Neural cell (in vitro differentiated cells): ENCODE data around the gene CLINT1.

Experiments used
- EP300 ChIP-seq: fragments of 450-650 bp; conservative IDR thresholded peaks from 2 replicates; pipeline ENCODE4 v1.6.1; 2014; ENCODE audit warnings: antibody characterized with exemption, mild to moderate bottlenecking, moderate library complexity; ENCODE audit not compliant: poor library complexity, severe bottlenecking
- EZH2 ChIP-seq: fragments of 200-600, 300-800 bp; shearing (Covaris generic), sonication (generic); IDR thresholded peaks from 2 replicates; pipeline ENCODE4 v1.6.1; 2014; ENCODE audit warnings: antibody characterized with exemption, low read length, borderline replicate concordance, mild to moderate bottlenecking; ENCODE audit not compliant: insufficient read depth, poor library complexity, severe bottlenecking
- MXI1 ChIP-seq: fragments of 450-650 bp; conservative IDR thresholded peaks from 2 replicates; pipeline ENCODE4 v1.6.1; 2014; ENCODE audit warnings: antibody characterized with exemption, mild to moderate bottlenecking; ENCODE audit not compliant: poor library complexity, severe bottlenecking
- POLR2AphosphoS5 ChIP-seq: IDR thresholded peaks from 2 replicates; pipeline ENCODE4 v1.6.1; 2012
- RAD21 ChIP-seq: fragments of 450-650 bp; conservative IDR thresholded peaks from 2 replicates; pipeline ENCODE4 v1.6.1; 2014; ENCODE audit warnings: antibody characterized with exemption, mild to moderate bottlenecking, moderate library complexity
- SMC3 ChIP-seq: fragments of 450-650 bp; conservative IDR thresholded peaks from 2 replicates; pipeline ENCODE4 v1.6.1; 2014; ENCODE audit warnings: antibody characterized with exemption, mild to moderate bottlenecking, moderate library complexity; ENCODE audit not compliant: poor library complexity
- TAF1 ChIP-seq: IDR thresholded peaks from 2 replicates; pipeline ENCODE4 v1.6.1; 2012; ENCODE audit warnings: low read depth
- TF ChIP-seq, protein P1 (sequence below): IDR thresholded peaks from 2 replicates; pipeline ENCODE4 v1.6.1; 2012; ENCODE audit warnings: borderline replicate concordance
- TF ChIP-seq, protein P2 (sequence below): fragments of 450-650 bp; IDR thresholded peaks from 2 replicates; pipeline ENCODE4 v1.5.1; 2014; ENCODE audit warnings: antibody characterized with exemption, mild to moderate bottlenecking, moderate library complexity; ENCODE audit not compliant: poor library complexity, severe bottlenecking

GRCh38 chr5:157818368-157818767 is 40.6 kb downstream of the CLINT1 start:
- TF ChIP-seq, protein P1, sequence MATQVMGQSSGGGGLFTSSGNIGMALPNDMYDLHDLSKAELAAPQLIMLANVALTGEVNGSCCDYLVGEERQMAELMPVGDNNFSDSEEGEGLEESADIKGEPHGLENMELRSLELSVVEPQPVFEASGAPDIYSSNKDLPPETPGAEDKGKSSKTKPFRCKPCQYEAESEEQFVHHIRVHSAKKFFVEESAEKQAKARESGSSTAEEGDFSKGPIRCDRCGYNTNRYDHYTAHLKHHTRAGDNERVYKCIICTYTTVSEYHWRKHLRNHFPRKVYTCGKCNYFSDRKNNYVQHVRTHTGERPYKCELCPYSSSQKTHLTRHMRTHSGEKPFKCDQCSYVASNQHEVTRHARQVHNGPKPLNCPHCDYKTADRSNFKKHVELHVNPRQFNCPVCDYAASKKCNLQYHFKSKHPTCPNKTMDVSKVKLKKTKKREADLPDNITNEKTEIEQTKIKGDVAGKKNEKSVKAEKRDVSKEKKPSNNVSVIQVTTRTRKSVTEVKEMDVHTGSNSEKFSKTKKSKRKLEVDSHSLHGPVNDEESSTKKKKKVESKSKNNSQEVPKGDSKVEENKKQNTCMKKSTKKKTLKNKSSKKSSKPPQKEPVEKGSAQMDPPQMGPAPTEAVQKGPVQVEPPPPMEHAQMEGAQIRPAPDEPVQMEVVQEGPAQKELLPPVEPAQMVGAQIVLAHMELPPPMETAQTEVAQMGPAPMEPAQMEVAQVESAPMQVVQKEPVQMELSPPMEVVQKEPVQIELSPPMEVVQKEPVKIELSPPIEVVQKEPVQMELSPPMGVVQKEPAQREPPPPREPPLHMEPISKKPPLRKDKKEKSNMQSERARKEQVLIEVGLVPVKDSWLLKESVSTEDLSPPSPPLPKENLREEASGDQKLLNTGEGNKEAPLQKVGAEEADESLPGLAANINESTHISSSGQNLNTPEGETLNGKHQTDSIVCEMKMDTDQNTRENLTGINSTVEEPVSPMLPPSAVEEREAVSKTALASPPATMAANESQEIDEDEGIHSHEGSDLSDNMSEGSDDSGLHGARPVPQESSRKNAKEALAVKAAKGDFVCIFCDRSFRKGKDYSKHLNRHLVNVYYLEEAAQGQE = no peak
- TF ChIP-seq, protein P2, sequence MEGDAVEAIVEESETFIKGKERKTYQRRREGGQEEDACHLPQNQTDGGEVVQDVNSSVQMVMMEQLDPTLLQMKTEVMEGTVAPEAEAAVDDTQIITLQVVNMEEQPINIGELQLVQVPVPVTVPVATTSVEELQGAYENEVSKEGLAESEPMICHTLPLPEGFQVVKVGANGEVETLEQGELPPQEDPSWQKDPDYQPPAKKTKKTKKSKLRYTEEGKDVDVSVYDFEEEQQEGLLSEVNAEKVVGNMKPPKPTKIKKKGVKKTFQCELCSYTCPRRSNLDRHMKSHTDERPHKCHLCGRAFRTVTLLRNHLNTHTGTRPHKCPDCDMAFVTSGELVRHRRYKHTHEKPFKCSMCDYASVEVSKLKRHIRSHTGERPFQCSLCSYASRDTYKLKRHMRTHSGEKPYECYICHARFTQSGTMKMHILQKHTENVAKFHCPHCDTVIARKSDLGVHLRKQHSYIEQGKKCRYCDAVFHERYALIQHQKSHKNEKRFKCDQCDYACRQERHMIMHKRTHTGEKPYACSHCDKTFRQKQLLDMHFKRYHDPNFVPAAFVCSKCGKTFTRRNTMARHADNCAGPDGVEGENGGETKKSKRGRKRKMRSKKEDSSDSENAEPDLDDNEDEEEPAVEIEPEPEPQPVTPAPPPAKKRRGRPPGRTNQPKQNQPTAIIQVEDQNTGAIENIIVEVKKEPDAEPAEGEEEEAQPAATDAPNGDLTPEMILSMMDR = no peak
- TF ChIP-seq SMC3 (no peak), EP300 (no peak), EZH2 (no peak), MXI1 (no peak), RAD21 (no peak), TAF1 (no peak), POLR2AphosphoS5 (no peak)
